GM18526 (cell line): ENCODE results near the gene PIN1.

Experiments used
- POLR2A ChIP-seq: IDR thresholded peaks from 3 replicates; pipeline ENCODE4 v1.6.1; 2011; ENCODE audit not compliant: insufficient read length; ENCODE audit errors: extremely low read depth

Gene PIN1

DNA sequence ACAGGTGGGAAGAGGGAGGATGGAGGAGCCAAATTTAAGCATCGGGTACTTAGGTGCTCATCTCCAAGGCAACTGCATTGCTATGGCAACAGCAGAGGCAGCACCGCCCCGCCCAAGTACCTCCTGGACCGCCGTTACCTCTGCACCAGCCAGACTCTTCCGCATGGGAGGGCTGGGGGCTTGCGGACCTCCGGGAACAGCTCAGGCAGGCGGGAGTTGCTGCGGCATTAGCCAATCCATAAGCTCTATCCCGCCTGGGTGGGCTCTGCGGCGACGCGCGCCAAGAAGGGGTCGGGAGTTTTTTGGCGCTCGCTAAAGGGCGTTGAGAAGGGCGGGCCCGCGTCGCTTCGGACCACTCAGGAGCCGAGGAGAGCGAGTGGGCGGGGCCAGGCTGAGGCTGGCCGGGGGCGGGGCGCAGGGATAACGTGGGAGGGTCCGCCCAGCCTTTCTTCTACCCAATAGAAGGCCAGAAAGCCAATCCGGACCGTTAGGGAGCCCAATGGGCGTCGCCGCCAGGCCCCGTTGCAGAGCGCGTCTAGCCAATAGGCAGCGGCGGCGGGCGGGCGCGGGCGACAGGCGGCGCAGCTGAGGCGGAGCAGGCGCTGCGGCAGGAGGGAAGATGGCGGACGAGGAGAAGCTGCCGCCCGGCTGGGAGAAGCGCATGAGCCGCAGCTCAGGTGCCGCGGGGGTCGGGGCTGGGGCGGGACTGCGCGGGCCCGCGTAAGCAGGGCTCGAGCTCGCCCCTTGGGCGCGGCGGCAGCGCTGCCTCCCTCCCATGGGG is at the start of gene PIN1:
Gene PIN1 (plus strand): TSS at position 593 of the 781 bp plus-strand sequence. CDS start 27 bp downstream, at position 620.
- TF ChIP-seq POLR2A = peak; percentile 74

DNA sequence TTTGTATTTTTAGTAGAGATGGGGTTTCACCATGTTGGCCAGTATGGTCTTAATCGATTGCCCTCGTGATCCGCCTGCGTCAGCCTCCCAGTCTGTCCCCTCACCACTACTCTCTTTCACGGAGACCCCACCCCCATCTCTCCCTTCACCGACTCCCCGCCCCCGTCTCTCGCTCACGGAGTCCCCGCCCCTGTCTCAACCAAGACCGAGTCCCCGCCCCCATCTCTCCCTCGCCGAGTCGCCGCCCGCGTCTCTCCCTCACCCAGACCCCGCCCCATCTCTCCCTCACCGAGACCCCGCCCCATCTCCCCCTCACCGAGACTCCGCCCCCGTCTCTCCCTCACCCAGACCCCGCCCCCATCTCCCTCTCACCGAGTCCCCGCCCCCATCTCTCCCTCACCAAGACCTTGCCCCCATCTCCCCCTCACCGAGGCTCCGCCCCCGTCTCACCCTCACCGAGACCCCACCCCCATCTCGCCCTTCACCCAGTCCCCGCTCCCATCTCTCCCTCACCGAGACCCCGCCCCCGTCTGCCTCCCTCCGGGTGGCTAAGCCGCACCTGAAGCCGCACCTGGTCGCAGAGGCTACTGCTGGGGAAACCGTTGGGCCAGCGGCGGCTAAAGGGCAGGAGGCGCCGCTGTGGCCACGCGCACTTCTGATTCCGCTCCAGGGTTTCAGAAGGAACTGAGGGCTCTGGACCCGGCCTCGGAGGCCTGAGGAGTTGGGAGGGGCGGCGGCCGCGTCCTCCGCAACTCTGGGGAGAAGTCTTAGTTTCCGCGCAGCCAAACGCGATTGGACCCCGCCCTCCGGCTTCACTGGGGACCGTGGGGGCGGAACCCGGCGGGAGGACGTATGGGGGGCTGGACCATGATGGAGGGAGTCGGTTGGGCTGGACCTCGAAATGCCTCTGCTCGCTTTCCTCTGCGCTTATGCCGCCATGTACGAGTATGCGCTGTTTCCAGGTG is 49.5 kb upstream of the PIN1 start:
- TF ChIP-seq POLR2A = peak; percentile 56

- no peak for TF ChIP-seq POLR2A
Observed at GRCh38 chr19:9786342-9786741, 48.8 kb upstream of the PIN1 start.

DNA sequence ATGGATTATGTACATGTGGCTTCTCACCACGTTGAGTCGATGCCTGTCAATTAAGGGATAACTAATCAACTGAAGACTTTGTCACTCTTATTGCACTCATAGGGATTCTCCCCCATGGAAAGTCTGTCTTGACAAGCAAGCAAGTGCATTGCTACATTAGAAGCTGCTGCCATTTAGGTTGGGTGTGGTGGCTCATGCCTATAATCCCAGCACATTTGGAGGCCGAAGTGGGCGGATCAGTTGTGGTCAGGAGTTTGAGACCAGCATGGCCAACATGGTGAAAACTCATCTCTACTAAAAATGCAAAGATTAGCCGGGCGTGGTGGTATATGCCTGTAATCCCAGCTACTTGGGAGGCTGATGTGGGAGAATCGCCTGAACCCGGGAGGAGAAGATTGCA is 48.3 kb upstream of the PIN1 start:
- TF ChIP-seq POLR2A = no peak

DNA sequence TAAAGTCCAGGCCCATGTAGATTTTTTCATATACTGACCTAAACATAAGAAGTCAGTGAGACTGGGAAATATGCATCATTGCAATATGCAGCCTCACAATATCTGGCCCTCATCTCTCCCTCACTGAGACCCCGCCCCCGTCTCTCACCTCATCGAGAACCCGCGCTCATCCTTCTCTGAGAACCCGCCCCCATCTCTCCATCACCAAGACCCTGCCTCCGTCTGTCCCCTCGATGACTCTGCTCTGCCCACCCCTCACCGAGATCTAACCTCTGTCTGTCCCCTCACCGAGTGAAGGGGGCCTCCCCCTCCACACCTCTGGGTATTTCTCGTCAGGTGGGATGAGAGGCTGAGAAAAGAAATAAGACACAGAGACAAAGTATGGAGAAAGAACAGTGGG is 46.1 kb upstream of the PIN1 start:
- no peak for TF ChIP-seq POLR2A

- no peak for TF ChIP-seq POLR2A
Observed at GRCh38 chr19:9791552-9792205, 43.4 kb upstream of the PIN1 start.

DNA sequence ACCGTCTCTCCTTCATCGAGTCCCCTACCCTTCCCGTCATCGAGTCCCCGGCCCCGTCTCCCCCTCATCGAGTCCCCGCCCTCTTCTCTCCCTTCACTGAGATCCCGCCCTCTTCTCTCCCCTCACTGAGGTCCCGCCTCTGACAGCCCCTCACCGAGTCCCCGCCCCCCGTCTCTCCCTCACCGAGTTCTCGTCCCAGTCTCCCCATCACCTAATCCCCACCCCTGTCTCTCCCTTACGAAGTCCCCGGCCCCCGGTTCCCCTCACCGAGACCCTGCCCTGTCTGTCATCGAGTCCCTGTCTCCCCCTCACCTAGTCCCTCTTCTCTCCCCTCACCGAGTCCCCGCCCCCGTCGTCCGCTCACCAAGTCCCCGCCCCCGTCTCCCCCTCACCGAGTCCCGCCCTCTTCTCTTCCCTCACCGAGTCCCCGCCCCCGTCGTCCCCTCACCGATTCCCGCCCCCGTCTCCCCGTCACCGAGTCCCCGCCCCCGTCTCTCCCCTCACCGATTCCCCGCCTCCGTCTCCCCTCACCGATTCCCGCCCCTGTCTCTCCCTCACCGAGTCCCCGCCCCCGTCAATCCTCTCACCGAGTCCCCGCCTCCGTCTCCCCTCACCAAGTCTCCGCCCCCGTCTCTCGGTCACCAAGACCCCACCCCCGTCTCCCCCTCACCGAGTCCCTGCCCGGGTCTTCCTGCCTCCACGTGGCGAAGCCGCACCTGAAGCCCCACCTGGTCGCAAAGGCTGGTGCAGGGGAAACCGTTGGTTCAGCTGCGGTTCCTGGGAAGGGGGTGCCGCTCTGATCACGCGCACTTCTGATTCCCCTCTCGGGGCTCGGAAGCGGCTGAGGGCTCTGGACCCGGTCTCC is 42.7 kb upstream of the PIN1 start:
- TF ChIP-seq POLR2A = peak; percentile 32

DNA sequence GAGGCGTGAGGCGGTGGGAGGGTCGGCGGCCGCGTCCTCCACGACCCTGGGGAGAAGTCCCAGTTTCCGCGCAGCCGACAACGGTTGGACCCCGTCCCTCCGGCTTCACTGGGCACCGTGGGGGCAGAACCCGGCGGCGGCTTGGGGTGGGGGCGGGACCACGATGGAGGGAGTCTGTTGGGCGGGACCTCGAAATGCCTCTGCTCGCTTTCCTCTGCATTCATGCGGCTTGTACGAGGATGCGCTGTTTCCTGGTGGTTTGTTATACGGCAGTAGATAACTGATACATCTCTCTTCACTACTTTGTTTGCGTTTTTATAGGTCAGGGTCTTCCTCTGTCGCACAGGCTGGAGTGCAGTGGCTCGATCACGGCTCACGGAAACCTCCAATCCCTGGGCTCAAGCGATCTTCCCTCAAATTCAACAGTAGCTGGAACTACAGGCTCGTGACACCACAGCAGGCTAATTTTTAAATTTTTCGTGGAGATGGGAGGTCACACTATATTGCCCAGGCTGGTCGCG is 42.0 kb upstream of the PIN1 start:
- peak; percentile 4 for TF ChIP-seq POLR2A

- TF ChIP-seq POLR2A = no peak
Observed at GRCh38 chr19:9796113-9796773, 38.9 kb upstream of the PIN1 start.

DNA sequence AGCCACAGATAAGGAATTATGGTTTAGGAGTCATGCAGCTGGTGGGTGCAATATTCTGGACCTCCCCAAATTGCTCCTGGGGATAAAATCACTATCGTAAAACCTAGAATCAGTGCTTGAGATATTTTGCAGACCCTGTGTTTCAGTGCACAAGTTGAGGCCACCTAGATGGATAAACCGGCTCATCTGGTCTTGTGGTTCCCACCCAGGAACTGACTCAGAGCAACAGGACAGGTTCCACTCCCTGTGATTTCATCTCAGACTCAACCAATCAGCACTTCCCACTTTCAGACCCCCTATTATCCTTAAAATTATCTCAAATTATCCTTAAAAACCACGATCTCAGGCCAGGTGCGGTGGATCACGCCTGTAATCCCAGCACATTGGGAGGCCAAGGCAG is 37.2 kb upstream of the PIN1 start:
- TF ChIP-seq POLR2A = no peak

GRCh38 chr19:9799162-9799561 is 36.0 kb upstream of the PIN1 start:
- no peak for TF ChIP-seq POLR2A

DNA sequence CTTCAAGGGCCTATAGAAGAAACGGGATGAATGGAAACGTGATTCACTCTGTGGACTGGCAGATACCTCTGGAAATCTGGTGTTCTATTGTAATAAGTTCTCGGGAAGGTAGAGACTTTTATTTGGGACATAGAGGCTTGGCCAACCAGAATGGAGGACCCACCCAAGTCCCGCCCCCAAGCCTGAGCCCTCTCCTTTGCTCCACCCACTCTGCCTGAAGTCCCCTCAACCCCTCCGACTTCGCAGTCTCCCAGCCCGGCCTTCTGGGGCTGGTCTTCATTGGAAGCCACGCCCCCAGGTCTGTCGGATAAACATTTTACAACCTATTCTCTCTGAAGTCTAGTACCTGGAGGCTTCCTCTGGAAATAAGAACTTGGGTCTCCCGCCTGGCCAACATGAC is 33.1 kb upstream of the PIN1 start:
- no peak for TF ChIP-seq POLR2A

DNA sequence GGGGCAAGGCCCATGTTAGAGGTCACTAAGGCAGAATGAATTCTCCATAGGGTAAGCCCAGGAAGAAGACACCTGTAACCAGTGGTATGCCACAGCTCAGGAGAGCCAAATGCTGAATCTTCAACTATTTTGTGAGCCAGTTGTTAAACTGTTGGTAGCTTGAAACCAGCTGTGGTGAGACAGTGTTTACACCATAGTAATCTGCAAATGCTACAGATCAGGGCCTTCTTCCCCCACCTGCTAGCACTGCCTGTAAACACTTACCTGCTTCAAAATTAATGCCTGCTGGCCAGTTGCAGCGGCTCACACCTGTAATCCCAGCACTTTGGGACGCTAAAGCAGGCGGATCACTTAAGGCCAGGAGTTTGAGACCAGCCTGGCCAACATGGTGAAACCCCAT is 28.3 kb upstream of the PIN1 start:
- no peak for TF ChIP-seq POLR2A
